ENCODE measurements around the gene ASTN2.

DNA sequence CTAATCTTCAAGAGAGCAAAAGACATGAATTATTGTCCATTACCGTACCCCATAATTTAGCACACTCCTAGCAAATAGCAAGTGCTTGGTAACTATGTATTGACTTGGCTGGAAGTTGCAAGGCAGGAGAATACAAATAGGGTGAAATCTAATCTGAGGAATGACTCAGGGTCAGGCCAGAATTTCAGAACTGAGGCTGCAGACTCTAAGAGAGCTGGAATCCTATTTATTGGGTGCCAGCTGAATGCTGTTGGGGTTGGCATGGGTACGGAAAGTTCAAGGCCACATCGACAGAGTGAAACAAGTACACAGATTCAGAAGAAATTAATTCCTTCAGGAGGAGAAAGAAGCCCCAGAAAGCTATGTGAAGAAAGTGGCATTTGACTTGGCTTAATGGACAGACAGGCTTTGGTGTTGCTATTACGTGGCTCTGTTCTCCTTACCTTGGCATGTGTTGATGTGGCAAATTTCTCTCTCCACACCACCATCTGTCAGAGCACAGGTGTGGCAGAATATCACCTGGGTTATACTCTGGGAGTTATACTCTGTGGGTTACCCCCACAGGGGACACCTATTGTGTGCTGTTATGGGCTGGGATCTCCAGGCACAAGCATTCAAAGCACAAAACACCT, 20.9 kb upstream of the ASTN2 start:
- TF ChIP-seq, protein P1, sequence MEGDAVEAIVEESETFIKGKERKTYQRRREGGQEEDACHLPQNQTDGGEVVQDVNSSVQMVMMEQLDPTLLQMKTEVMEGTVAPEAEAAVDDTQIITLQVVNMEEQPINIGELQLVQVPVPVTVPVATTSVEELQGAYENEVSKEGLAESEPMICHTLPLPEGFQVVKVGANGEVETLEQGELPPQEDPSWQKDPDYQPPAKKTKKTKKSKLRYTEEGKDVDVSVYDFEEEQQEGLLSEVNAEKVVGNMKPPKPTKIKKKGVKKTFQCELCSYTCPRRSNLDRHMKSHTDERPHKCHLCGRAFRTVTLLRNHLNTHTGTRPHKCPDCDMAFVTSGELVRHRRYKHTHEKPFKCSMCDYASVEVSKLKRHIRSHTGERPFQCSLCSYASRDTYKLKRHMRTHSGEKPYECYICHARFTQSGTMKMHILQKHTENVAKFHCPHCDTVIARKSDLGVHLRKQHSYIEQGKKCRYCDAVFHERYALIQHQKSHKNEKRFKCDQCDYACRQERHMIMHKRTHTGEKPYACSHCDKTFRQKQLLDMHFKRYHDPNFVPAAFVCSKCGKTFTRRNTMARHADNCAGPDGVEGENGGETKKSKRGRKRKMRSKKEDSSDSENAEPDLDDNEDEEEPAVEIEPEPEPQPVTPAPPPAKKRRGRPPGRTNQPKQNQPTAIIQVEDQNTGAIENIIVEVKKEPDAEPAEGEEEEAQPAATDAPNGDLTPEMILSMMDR (conservative IDR thresholded peaks at IDR 0.05; ENCODE audit: low read length) = no peak
- no peak for TF ChIP-seq EZH2phosphoT487 (IDR thresholded peaks at IDR 0.05; ENCODE audit: borderline replicate concordance, low read depth, low read length)
